Activated effector memory CD4-positive, alpha-beta T cell treated with Interleukin-2 at 50 U/mL for 16 hours (primary cell): ENCODE measurements around the gene FABP6.
"Not testable (repeated sequence)": the region's sequence is repeated elsewhere in the genome, so short reads cannot be mapped to it uniquely, and the experiment has no call there.

Experiments
- DNase-seq: peaks from one replicate; pipeline ENCODE4 v3.0.0-alpha.2; 2020

FABP6 gene, protein sequence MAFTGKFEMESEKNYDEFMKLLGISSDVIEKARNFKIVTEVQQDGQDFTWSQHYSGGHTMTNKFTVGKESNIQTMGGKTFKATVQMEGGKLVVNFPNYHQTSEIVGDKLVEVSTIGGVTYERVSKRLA

DNA sequence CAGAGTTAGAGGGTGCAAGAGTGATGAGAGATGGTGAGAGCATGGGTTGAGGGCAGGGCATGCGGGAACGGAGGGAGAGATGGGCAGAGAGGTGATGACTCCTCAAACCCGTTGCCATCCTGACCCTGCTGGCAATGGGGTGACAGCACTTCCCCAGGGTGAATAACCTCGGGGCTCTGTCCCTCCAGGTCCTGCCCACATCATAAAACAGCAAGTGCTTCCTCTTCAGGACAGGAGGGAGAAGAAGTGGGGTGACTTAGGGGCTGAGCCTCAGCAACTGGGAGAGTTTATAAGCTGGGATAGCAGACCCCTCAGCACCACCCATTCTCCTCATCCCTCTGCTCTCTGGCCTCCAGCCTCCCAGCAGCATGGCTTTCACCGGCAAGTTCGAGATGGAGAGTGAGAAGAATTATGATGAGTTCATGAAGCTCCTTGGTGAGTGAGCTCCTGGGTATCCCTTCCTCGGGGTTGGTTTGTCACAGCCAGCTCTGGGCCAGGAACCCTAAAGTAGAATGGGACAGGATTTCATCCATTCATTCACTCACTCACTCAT is at the start of gene FABP6:
FABP6 (plus strand) TSS at position 317 of the 553 bp plus-strand sequence; CDS start at position 369, 52 bp downstream.
- no peak for DNase-seq

DNA sequence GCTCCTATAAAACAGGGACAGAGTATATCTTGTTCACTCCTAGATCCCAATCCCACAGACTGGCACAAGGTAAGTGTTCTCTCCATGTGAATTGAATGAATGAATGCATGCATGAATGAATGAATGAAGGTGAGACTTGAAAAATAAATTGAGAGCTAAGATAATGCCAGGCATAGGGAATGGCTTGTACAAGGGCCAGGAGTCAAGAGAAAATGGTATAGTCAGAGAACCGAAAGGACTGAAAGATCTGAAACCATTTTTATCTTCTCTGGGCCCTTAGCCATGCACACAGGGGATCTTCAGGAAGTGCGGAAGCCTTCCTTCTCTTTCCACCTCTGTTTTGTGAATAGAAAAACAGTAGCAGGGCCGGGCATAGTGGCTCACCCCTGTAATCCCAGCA is 48.4 kb upstream of the FABP6 start:
- no peak for DNase-seq

DNA sequence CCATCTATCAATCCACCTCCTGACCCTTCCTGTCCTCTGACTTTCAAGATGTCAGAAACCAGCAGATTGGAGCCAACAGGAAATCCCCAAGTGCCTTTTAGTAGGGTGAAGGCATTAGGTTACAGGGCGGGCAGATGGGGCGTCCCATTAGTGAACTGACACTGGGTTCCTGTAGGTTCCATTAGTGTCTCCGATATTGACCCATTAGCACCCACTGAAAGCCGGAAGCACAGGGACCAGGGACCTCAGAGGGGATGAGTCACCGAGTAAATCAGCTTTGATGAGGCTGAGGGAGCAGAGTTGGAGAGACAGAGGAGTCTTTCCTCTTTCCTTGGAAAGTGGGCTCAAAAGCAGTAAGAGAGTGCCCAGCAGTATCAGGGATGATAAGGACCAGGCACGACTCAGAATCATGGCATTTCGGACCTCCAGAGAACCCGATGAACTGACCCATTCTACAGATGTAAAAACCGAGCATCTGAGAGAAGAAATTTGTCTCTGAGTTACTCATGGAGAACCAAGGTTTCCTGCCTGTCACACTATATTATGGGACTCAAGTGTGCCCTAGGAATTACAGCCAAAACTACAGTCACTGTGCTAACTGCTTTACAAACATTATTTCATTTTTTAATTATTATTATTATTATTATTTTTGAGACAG is 47.2 kb upstream of the FABP6 start:
- DNase-seq, result no peak

DNA sequence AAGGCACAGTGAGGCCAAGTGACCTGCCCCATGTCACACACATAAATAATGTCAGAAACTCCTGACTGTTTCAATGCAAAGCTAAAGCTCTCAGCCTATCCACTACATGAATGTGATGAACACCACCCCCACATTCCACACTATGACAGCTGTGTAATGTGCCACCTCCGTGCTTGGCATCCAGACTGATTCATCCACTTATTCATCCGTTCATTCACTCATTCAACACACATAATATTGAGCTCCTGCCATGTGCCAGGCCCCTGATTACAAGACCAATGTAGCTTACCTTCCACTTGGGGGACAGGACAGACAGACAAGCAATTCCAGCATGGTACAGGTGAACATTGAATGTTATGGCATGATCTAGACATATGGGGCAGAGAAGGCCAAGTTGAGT is 46.2 kb upstream of the FABP6 start:
- DNase-seq, result no peak

DNA sequence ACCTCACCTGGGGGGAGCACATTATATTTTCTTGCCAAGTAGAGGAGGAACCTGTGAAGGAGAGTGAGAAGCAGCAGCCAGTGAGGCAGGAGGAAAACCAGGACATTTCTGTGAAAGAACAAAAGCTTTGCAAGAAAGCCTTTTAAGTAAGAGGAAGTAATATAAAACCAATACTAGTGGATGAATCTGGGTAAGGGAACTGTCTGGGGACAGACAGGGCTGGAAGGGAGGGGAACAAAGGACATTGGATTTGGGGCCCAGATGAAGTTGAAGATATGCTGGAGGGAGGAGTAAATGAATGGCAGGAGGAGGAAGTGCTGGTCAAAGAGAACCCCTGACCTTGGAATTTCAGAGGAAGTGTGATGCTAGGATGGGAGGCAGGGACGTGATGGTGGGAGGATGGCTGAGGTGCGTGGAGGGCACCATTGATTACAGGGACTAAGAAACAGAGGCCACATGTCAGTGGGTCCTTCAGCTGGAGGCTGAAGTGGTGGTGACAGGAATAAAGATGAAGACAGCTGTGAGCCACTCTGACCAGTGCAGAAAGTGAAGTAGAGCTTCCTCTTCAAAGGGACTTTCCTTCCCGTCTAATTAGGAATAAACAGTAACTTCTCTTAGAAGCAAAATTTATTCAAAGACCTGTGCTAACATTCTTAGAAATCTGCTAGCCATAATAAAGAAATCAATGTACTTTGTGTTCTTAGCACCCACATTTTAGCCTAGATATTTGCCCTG is 43.5 kb upstream of the FABP6 start:
- DNase-seq, result no peak

DNA sequence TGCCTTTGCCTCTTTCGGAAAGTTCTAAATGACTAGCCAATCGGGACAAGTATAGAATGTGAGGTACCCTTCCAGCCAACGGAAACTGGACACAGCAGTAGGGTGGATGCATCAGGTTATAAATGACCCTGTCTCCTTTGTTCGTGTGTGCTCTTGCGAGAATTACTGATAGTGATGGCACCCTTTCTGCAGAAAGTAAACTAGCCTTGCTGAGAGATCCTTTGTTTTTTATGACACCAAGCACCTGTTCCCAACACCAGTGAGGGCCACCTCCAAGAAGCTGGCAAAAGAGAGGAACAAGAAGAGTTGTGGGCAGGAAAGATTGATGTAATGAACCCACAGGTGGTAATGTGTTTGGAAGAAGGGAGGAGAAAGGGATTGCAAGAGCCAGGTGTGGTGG is 42.8 kb upstream of the FABP6 start:
- DNase-seq, result no peak

DNA sequence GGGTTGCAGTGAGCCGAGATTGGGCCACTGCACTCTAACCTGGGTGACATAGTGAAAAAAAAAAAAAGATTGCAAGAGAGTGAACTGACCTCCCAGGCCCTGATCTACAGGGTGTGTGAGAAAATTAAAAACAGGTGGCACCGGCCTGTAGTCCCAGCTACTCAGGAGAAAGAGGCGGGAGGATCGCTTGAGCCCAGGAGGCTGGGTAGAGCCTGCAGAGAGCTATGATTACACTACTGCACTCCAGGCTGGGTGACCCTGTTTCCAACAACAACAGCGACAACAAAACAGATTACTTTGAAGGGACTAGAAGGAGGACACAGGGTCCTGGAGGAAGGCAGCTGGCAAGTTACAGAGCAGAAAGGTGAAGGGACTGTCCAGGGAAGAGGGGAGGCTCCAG is 42.2 kb upstream of the FABP6 start:
- DNase-seq, result no peak

DNA sequence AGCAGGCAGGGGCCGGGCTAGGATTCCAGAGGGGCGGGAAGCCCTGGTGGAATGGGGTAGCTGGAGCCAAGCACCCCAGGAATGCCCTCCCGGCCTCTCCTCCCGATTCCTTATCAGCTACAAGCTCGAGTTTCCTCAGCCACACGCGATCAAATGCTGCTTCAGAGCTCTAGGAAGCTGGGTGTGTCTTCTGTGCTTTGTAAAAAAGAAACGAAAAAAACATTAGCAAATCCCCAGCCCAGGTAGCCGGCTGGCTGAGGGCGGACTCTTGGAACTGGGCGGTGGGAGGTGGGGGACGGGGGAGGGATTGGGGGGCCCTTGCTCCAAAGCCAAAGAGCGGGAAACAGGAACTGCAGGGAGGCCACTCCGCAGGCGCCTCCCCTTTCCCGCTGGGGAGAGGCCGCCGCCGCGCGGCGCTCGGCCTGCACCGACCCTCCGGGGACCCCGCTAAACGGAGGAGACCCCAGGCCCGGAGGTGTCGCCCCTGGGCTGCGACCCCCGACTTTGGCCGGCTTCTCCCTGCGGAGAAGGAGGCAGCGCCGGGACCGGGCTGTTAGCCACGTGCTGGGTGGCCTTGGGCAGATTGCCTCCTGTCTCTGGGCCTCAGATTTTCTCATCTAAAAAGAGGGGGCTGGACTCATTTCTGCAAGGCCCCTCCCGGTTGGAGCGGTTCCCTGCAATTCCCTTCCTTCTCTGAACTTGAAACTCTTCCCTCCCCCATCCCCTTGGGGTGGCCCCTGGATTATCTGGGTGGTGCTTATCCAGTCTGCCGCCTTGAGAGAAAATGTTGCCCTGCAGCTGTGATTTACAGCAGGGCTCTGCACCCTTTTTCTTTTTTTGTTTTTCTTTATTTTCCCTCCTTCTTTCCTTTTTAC is 40.9 kb upstream of the FABP6 start:
- DNase-seq, result no peak

DNA sequence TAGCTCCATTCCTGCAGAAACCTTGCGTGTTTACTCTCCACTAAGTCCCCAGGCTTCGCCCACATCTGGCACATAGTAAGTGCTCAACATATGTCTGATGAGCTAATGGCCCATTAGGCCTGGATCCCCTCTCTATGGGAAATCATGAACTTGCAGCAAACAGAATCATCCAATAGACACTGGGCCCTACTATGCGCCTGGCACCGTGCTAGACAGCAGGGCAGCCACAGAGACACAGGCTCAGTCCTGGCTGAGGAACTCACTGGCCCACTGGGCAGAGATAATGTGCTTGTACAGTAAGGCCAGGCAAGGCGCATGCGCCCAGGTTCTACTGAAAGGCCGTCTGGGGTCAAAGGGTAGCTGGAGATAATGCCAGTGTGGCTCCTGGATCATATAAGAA is 36.9 kb upstream of the FABP6 start:
- no peak for DNase-seq

DNA sequence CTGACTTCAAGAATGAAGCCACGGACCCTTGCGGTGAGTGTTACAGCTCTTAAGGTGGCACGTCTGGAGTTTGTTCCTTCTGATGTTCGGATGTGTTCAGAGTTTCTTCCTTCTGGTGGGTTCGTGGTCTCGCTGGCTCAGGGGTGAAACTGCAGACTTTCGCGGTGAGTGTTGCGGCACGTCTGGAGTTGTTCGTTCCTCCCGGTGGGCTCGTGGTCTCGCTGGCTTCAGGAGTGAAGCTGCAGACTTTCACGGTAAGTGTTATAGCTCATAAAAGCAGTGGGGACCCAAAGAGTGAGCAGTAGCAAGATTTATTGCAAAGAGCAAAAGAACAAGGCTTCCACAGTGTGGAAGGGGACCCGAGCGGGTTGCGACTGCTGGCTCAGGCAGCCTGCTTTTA is 36.2 kb upstream of the FABP6 start:
- not testable (repeated sequence) for DNase-seq

DNA sequence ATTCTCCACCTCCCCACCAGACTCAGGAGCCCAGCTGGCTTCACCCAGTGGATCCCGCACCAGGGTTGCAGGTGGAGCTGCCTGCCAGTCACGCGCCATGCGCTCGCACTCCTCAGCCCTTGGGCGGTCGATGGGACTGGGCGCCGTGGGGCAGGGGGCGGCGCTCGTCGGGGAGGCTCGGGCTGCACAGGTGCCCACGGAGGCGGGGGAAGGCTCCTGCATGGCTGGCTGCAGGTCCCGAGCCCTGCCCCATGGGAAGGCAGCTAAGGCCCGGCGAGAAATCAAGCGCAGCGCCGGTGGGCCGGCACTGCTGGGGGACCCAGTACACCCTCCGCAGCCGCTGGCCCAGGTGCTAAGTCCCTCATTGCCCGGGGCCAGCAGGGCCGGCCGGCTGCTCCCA is 35.5 kb upstream of the FABP6 start:
- DNase-seq, result not testable (repeated sequence)

DNA sequence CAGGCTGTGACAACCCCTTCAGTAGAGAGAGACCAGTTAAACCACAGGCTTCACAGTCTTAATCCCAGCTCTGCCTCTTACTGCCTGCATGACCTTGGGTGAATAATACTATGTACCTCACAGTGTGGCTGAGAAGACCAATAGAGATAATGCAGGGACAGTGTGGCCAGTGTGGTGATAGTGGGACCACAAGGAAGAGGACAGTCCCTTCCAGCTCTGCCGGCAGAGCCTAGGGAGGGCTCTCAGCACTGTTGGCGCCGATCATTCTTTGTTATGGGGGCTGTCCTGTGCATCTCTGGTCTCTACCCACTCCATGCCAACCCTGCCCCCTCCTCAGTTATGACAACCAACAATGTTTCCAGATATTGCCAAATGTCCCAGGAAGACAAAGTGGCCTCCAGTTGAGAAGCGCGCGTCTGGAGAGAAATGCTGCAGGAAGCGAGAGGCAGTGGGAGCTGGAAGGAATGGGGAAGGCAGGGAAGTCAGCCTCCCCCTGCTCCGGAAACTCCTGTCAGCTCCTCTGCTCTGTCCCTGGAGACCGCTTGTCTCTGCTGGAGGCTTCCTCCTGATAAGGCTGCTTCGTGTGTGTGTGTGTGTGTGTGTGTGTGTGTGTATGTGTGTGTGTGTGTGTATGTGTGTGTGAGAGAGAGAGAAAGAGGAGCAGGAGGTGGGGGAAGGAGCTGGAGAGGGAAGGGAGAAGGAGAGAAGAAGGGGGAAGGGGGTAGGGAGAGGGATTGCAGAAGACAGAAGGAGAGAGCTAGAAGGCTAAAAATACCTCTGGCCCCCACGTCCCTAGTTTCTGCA is 31.8 kb upstream of the FABP6 start:
- DNase-seq, result no peak

DNA sequence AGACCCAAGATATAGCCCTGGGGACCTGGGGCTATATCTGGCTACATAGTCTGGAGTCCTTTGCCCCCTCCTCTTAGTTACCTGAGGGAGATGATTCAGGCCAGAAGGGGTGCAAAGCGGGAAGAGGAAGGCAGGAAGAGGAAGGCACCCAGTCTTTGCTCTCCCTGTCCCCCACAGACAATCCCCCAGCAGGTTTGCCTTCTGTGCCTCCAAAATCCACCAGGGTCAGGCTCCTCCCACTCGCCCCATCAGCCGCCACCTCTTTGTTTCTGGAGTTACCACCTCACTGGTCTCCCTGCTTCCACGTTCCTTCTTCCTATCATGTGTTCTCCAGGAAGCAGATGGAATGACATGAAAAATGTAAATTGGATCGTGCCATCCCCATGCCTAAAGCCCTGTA is 31.2 kb upstream of the FABP6 start:
- no peak for DNase-seq

DNA sequence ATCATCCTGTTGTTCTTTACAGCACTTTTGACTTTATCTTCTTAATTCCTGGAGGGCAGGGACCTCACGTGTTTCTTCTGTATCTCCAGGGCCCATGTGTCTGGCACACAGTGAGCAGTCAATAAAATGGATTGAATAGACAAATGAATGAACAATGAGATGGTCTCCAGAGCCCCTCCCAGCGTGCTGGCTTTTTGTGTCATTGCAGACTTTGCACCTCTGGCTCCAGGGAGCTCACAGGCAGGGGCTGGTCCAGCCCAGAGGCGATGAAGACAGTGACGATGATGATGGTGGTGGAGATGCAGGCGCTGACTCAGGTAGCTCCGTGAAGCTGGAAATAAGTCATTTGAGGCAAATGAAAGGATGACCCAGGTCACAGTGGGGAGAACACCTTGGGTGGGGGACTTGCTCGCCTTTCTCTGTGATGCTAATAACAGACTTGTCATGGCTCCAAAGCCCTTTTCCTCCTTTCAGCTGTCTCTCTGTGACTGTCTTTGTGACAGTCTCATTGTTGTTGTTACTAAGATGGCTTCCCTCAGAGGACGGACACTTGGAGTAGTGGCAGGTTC is 30.4 kb upstream of the FABP6 start:
- no peak for DNase-seq

DNA sequence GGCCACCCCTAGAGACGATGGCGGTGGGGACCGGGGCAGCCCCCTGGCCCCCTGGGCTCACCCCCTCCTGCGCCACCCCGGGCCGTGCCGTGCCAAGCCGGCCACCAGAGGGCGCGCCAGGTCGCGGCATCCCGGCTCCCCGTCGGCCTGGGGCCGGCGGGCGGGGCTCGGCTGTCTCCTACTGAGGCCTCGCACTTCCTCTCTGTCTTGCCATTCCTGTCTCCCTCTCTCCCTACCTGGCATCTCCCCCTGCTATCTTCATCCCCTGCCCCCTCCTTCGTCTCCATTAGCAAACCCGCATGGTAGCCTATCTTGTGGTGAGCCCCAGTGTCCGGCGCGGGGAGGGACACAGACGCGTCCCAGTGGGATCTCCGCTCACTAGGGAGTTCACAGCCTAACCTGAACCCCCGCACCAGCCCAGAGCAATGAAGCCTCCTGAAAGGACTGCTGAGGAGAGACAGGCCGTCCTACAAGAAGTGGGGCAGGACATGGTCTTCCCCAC is 29.8 kb upstream of the FABP6 start:
- peak; percentile 56 for DNase-seq

DNA sequence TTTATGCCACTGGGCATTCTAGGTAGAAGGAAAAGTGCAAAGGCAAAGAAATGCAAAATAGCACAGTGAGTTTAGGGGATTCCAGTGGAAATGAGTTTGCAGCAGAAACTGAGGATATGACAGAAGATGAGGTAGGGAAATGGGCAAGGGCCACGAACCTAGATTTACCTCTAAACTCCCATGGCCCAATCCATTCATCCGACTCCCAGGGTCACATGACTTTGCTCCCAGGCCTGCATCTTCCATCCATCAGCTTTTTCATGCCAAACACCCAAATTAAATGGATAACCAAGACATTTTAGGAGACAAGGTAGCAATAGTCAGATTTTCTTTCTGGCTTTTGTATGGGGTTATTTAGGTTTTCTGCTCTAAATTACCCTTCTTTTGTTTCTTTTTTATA is 22.2 kb upstream of the FABP6 start:
- no peak for DNase-seq

DNA sequence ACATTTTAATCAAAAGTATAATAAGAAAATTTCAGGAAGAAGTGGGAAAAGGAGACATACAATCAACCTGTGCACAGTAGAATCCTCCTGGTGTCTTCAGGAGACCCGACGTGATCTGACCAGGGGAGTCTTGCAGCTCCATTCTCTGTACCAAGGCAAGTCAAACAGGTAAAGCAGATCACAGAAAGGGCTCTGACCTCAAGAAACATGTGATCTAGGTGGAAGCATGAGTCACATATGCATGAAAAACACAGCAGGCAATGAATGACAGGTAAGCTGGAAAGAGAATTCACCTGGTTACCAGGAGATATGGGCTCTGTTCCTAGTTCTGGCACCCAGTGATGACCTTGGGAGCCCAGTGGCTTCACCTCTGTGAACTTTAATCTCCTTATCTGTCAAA is 19.4 kb upstream of the FABP6 start:
- DNase-seq, result no peak

DNA sequence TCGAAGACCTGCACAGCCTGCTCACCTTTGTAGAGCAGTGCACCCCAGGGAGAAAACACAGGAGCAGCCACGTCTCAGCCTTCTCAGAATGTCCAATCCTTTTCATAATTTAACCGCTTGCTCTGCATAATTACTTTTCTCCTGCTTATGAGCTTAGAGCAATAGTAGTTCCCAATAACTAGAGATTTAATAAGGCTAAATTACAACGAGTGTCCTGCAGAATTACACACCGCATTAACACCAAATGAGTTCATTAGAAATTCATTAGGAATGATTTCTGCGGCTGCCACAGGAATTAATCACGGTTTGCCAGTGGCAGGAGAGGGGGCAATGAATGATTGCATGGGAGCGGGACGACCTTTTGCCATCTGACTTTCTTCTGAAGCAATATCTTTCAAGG is 18.7 kb upstream of the FABP6 start:
- no peak for DNase-seq

DNA sequence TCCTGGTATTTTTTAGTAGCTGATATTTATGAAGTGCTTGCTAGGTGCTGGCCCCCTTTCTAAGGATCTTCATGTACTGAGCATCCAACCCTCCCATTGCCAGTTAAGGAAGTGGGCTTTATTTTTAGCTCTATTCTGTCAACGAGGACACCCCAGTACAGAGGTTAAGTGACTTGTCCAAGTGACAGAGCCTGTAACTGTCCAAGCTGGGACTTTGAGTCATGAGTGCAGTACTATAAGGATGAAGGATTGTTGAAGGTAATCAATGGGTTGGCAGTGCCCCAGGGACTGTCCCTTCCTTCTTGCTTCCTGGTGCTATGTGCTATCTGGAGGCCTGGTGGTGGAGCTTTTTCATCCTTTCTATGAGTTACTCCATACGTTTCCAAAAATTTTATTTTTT is 18.0 kb upstream of the FABP6 start:
- no peak for DNase-seq

DNA sequence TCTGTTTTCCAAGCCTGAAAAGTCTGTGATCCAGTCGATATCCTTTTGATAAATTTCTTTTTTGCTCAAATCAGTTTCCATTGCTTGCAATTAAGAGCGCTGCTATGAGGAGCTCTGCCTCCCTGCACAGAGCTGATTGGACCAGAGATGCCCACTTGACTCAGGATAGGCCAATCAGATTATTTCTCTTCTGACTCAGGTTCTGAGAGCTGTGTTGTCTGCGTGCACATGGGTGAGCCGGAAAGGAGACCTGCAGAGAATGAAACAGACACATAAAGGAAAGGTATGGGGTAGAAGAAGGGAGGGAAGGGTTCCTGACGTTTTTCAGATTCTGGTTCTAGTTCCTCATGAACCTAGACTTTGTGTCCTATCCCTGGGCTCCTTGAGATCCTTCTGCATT is 15.8 kb upstream of the FABP6 start:
- DNase-seq, result no peak

DNA sequence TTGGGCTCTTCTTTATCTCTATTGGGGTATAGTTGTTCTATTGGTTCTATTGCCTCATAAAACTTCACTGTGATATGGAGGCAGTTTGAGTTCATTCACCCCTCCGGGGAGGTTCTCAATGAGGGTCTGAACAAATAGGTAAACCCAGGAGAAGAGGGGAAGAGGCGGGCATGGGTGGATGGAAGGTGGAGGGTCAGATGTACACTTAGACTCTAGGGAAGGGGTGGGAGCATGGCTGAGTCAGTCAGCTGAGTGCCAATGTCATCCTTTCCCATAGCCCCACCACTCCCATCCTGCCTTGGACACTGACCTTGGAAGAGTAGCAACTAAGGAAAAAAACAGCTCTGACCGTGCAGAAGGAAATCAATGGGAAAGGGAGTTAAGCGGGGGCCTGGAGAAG is 9.9 kb upstream of the FABP6 start:
- no peak for DNase-seq

DNA sequence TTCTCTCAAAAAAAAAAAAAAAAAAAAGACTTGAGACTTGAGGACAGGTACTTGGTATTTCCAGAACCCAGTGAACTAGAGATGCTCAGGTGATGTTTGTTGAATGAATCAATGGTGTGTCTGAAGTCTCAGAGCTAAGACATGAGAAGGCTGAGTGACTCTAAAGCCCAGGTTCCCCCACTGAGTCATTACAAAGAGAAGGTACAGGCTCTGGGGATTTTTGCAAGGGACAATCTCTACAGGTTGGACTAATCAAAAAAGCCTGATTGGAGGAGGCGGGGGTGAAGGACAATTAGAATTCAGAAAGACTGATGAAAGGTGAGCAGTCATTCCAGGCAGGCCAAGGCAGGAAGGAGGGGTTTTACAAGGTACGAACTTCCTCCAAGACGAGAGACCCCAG is 8.2 kb upstream of the FABP6 start:
- no peak for DNase-seq
